RWPE1 (cell line): Measurements from ENCODE around the gene GSG1L2.

ENCODE experiments used
- CTCF ChIA-PET: fragments of 350-600 bp; sonication (Branson Sonifier 250); formaldehyde crosslinking; extraction: SDS; loops from one replicate; lab custom pipeline; 2021; lab: Yijun Ruan, JAX
- POLR2A ChIA-PET: fragments of 400-600 bp; formaldehyde crosslinking; extraction: SDS; loops from one replicate; lab custom pipeline; 2020; ENCODE audit warnings: antibody characterized with exemption; ENCODE audit not compliant: low non-redundant PET; lab: Yijun Ruan, JAX
- DNase-seq: peaks from one replicate; pipeline ENCODE4 v3.0.0; 2012; ENCODE audit warnings: low spot score
- H3K27ac ChIP-seq: fragments of 450-650 bp; 2 replicates; pipeline ENCODE4 v1.5.1; 2017
- CTCF ChIP-seq: fragments of 450-650 bp; conservative IDR thresholded peaks from 2 replicates; pipeline ENCODE4 v1.5.1; 2017; ENCODE audit warnings: low read depth, mild to moderate bottlenecking

GSG1L2 gene

GRCh38 chr17:9802294-9802693, 19.6 kb downstream of the GSG1L2 start:
- peak; percentile 61 for DNase-seq
- ChIA-PET POLR2A (no interaction called here), CTCF (interaction anchor here (0.5 kb wide), 1 partner anchor 65 kb away, joined by 3 read pairs; no protein-coding TSS in a partner anchor)
- no peak for TF ChIP-seq CTCF
- peak overlapping the region; percentile 20; the same call in 1 of the 2 replicates for H3K27ac ChIP-seq

DNA sequence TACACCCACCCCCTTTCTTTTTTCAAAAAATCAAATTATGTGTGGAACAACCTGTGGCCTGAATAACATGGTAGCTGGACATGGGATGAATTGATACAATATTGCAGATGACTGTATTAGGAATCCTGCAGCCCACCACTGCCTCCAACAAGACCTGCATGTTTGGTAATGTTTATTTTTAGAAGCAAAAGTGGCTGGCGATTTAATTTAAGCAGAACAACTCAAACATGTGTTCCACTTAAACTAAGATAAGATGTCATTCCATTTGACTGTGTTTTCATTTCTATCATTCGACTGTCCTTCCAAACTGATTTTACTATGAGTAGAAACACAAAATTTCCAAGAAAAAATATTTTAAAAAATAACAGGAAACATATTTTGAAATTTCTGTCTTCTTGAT, 20.4 kb downstream of the GSG1L2 start:
- CTCF ChIA-PET = no interaction called here
- no peak for DNase-seq
- POLR2A ChIA-PET = no interaction called here
- TF ChIP-seq CTCF = no peak
- no peak overlapping the region for H3K27ac ChIP-seq

DNA sequence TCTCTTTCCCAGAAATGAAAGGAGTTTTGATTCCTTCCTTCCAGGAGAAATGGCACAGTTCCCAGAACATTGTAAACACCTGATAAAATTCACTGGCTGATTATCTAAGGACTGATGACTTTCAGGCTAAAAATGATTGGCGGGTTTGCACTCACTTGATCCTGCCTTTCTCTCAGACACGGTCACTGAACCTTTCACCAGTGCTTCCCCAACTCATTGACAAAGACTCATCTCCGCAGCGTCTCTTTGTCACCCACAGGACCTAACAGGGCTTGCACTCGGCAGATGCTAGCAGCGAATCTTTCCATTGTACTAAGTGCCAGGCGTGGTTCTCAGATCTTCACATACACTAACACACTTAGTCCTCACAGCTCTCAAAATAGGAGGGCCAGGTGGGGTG, 23.2 kb downstream of the GSG1L2 start:
- CTCF ChIA-PET = no interaction called here
- no peak overlapping the region for H3K27ac ChIP-seq
- TF ChIP-seq CTCF = no peak
- DNase-seq = no peak
- POLR2A ChIA-PET = no interaction called here

DNA sequence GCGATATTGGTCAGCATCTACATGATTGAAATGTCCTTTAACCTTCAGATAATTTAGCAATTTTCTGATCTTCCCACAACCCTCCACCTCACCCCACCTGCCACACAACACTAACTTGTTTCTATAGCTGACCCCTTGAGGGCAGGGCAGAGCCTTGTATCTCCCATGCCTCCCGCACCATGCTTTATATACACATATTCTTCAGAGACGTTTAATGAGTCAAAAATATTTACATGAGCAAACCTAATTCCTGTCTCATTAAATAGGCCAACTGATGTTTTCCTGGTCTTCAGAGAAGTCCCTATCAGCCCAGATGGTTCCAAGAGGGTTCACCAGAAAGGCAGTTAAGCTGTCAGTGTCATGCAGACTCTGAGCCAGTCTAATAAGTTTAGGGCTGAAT, 23.9 kb downstream of the GSG1L2 start:
- no peak for DNase-seq
- ChIA-PET CTCF (no interaction called here), POLR2A (no interaction called here)
- H3K27ac ChIP-seq = no peak overlapping the region
- no peak for TF ChIP-seq CTCF

DNA sequence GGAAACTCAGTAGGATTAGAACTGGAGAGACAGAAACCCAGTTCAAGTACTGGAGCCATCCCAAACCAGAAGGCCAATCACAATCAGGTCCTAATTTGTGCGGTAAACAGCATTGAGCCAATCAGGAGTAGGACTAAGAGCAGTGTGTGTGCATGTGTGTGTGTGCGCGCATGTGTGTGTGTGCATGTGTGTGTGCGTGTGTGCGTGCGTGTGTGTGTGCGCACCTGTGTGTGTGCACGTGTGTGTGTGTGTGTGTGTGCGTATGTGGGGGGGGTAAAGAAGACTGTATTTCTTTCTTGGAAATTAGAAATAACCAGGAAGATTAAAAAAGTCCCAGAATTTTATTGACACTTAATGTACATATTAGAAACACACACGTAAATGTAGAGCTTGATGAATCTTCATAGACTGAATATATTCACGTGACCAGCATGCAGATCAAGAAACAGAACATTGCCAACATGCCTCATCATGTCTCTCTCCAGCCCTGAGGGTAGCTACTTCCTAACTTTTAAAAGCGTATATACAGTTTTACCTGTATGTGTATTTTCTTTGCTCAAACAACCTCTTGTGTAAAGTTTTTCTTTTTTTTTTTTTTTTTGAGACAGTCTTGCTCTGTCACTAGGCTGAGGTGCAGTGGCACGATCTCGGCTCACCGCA, 29.6 kb downstream of the GSG1L2 start:
- ChIA-PET CTCF (interaction anchor here (0.6 to 0.7 kb wide), 3 partner anchors 20 to 957 kb away, joined by 3 to 4 read pairs (median 3); no protein-coding TSS in a partner anchor), POLR2A (no interaction called here)
- H3K27ac ChIP-seq = no peak overlapping the region
- no peak for TF ChIP-seq CTCF
- DNase-seq = peak; percentile 58

DNA sequence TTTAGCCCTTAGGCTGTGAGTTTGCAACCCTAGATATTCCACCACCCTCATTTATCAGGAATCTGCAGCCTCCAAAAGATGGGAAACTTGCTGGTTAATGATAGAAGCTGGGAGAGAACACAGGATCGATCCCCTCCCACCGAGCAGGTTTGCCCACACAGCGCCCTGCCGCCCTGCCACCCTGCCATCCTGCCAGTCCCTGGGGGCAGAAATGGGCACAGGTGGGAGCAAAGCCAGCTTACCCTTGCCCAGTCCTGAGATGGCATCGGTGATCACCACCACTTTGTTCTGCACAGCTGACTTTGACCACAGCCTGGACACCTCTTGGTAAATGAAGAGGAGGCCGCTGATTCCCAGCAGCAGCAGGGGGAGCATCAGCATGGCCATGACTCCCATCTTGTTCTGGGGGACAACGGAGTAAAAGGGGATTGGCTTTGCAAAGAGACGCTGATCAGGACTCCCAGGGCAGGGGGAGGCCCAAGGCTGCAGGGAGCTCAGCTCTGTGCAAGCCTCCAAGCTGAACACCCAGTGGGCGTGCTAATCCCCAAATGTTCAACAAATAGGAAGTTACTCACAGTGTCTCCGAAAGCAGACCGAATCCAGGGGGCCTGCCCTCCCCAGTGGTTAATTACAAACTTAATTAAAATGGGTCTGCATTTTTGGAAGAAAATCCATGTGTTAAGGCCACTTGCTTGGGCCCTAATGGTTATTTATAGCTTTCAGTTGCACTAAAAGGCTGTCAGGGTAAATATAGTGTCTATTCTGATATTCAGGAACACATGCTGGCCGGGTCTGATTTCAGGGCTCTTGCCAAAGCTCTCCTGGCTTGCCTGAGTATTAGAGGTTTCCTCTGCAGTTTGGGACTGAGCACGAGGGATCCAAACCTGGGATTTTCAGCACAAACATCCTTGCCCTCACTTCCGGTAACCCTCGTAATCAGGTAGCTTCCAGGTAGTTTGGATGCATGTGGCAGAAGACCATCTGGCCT, 30.7 kb downstream of the GSG1L2 start, which contains the start of gene DHRS7C:
TSS of gene DHRS7C (minus strand) at position 704 of the 988 bp plus-strand sequence. CDS start at position 396, 308 bp downstream.
- ChIA-PET CTCF (interaction anchor here (0.6 kb wide), 1 partner anchor 63 kb away, joined by 3 read pairs; no protein-coding TSS in a partner anchor), POLR2A (no interaction called here)
- DNase-seq = no peak
- TF ChIP-seq CTCF = no peak
- no peak within 1 kb of the TSS for H3K27ac ChIP-seq
